ENCODE measurements around the gene IL2RA.
"Not testable (repeated sequence)": the region's sequence is repeated elsewhere in the genome, so short reads cannot be mapped to it uniquely, and the experiment has no call there.

The IL2RA gene

DNA sequence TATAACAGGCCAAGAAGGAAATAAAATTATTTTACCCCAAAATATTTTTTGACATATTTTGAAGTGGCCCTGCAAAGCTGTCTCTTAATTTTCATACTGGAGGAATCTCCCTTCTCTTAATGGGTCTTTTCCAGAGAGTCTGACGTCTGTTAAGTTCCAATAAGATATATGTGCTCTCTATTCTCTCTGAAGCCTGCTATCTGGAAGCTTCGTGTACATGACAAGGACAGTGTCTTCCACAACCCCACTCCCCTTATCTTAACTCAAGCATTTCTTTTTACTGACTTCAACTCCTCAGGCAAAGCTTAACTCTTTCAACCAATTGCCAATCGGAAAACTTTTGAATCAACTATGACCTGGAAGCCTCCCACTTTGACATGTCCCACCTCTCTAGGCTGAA lies 55.6 kb downstream of the IL2RA start:
- Histone ChIP-seq H3K36me3 (ENCODE audit: insufficient read depth, low read length) (no peaks in the 10 kb centered on the region), H3K4me3 (ENCODE audit: low read length, poor library complexity, severe bottlenecking) (no peak overlapping the region), H3K27me3 (ENCODE audit: insufficient read depth, low read length, poor library complexity, severe bottlenecking) (no peaks in the 10 kb centered on the region), H3F3A (ENCODE audit: low read depth) (no peaks in the 10 kb centered on the region), H3K4me1 (ENCODE audit: insufficient read depth, low read length, poor library complexity, severe bottlenecking) (no peaks in the 10 kb centered on the region), H2AFZ (ENCODE audit: low read length) (no peak overlapping the region), H3K4me2 (ENCODE audit: low read depth, low read length, poor library complexity, severe bottlenecking) (no peak overlapping the region), H4K20me1 (ENCODE audit: insufficient read depth, low read length, poor library complexity, severe bottlenecking) (no peaks in the 10 kb centered on the region), H3K9me3 (ENCODE audit: insufficient read depth, low read depth, low read length) (peaks cover 2% of the 10 kb centered on the region; the same call in 1 of the 2 replicates), H3K79me2 (ENCODE audit: insufficient read depth, low read length) (no peaks in the 10 kb centered on the region), H3K9me2 (replicated peaks; ENCODE audit: low read depth, low read length) (no peaks in the 10 kb centered on the region), H3K9ac (ENCODE audit: low read depth, low read length, poor library complexity, severe bottlenecking) (no peak overlapping the region)
- TF ChIP-seq CTCF (conservative IDR thresholded peaks at IDR 0.05; ENCODE audit: low read length) (no peak), EZH2phosphoT487 (IDR thresholded peaks at IDR 0.05; ENCODE audit: borderline replicate concordance) (no peak)

- H3K36me3 ChIP-seq (ENCODE audit: insufficient read depth, low read length), result no peaks in the 10 kb centered on the region
- no peaks in the 10 kb centered on the region for H4K20me1 ChIP-seq (ENCODE audit: insufficient read depth, low read length, poor library complexity, severe bottlenecking)
These were observed 56.2 kb downstream of the IL2RA start for GRCh38 chr10:6005856-6006395.

GRCh38 chr10:6005161-6005804 lies 56.9 kb downstream of the IL2RA start:
- not testable (repeated sequence) for H3K4me1 ChIP-seq (ENCODE audit: insufficient read depth, low read length, poor library complexity, severe bottlenecking); H3K9ac ChIP-seq (ENCODE audit: low read depth, low read length, poor library complexity, severe bottlenecking); H3K4me2 ChIP-seq (ENCODE audit: low read depth, low read length, poor library complexity, severe bottlenecking); H2AFZ ChIP-seq (ENCODE audit: low read length); H4K20me1 ChIP-seq (ENCODE audit: insufficient read depth, low read length, poor library complexity, severe bottlenecking); H3K4me3 ChIP-seq (ENCODE audit: low read length, poor library complexity, severe bottlenecking); H3K36me3 ChIP-seq (ENCODE audit: insufficient read depth, low read length); H3F3A ChIP-seq (ENCODE audit: low read depth); H3K79me2 ChIP-seq (ENCODE audit: insufficient read depth, low read length); H3K9me2 ChIP-seq (replicated peaks; ENCODE audit: low read depth, low read length); H3K9me3 ChIP-seq (ENCODE audit: insufficient read depth, low read depth, low read length); H3K27me3 ChIP-seq (ENCODE audit: insufficient read depth, low read length, poor library complexity, severe bottlenecking)

More at GRCh38 chr10:6005856-6006395, 56.2 kb downstream of the IL2RA start:
- Histone ChIP-seq H3K9ac (ENCODE audit: low read depth, low read length, poor library complexity, severe bottlenecking) (no peak overlapping the region), H3F3A (ENCODE audit: low read depth) (no peaks in the 10 kb centered on the region), H3K9me3 (ENCODE audit: insufficient read depth, low read depth, low read length) (peaks cover 2% of the 10 kb centered on the region; the same call in 1 of the 2 replicates), H2AFZ (ENCODE audit: low read length) (no peak overlapping the region), H3K4me2 (ENCODE audit: low read depth, low read length, poor library complexity, severe bottlenecking) (no peak overlapping the region), H3K27me3 (ENCODE audit: insufficient read depth, low read length, poor library complexity, severe bottlenecking) (no peaks in the 10 kb centered on the region), H3K4me3 (ENCODE audit: low read length, poor library complexity, severe bottlenecking) (no peak overlapping the region), H3K9me2 (replicated peaks; ENCODE audit: low read depth, low read length) (no peaks in the 10 kb centered on the region), H3K79me2 (ENCODE audit: insufficient read depth, low read length) (no peaks in the 10 kb centered on the region), H3K4me1 (ENCODE audit: insufficient read depth, low read length, poor library complexity, severe bottlenecking) (no peaks in the 10 kb centered on the region)
- TF ChIP-seq EZH2phosphoT487 (IDR thresholded peaks at IDR 0.05; ENCODE audit: borderline replicate concordance) (no peak), CTCF (conservative IDR thresholded peaks at IDR 0.05; ENCODE audit: low read length) (no peak)
